ENCODE data around the gene MUCL1. TPM values are rescaled to one million over a fixed set of nuclear protein-coding genes. Genes with fewer than 3 reads are reported as not detected.

Gene MUCL1
- total and polyA plus RNA-seq, 4 donors = not detected

DNA sequence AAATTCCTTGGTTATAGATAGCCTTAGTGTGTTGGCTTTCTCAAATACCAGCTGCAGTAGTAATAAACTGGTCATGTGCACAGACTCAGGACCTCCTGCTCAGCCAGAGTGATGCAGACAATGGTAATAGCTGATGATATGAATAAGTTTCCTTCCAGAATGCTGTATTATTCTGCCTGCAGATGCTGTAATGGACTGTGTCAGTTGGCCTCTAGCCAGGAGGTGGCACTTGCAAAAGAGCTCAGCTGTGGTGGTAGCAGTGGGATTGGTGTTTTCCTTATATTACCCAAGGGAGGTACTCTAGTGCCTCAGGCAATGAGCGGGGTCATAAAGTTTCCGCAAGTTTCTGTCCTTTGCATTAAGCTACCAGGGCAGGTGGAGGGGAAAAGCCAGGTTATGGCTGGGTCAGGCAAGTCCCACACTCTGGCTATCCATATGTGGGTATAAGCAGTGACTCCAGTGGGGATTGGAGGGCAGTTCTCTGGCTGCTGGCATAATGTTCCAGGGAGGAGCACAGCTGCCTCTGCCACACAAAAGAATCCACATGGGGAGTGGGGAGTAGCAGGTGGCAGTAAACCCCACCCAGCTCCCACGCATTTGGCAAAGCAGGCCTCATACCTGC lies 14.0 kb upstream of the MUCL1 start (continued):
- TF ChIP-seq, protein P1, sequence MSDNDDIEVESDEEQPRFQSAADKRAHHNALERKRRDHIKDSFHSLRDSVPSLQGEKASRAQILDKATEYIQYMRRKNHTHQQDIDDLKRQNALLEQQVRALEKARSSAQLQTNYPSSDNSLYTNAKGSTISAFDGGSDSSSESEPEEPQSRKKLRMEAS (IDR thresholded peaks at IDR 0.05) = no peak
- no peak for TF ChIP-seq HNF4G (IDR thresholded peaks at IDR 0.05)

DNA sequence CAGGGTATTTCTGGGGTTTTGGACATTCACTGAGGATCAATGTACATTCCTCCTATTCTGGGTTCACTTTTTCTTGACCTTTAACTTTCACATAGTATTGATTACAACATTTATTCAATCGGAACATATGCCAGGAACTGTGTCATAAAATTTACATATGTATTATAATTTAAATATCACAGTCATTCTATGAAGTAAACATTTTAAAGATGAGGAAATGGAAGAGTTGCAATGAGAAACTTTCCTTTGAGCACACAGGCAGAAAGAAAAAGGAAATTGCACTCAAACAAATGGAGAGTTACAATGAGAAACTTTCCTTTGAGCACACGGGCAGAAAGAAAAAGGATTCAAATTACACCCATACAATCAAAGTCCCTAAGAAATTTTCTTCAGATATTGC lies 3.1 kb downstream of the MUCL1 start:
- Histone ChIP-seq H3K27me3 (ENCODE audit: control insufficient read depth in 4 of 4, insufficient read depth in 4 of 4, low read length in 3 of 4) (peaks cover 0 to 5% (median 0%) of the 10 kb centered on the region in 4 donors), H3K4me3 (ENCODE audit: low read depth in 1 of 3, low read length in 3 of 3) (no peak overlapping the region), H3K9ac (ENCODE audit: low read depth in 1 of 2, low read length in 2 of 2) (no peak overlapping the region), H3K36me3 (ENCODE audit: control insufficient read depth in 4 of 4, insufficient read depth in 3 of 4, low read depth in 1 of 4, low read length in 3 of 4) (no peaks in the 10 kb centered on the region), H3K27ac (ENCODE audit: low read depth in 1 of 2, low read length in 2 of 2) (no peak overlapping the region), H3K4me1 (ENCODE audit: control insufficient read depth in 4 of 4, insufficient read depth in 4 of 4, low read length in 3 of 4) (no peaks in the 10 kb centered on the region), H3K9me3 (ENCODE audit: control insufficient read depth in 4 of 4, low read length in 3 of 4) (no peaks in the 10 kb centered on the region)
- 46% methylated on average over 2 of the region's 2 CpGs for WGBS
- no peak for DNase-seq (ENCODE audit: low spot score)
- TF ChIP-seq EGR1 (IDR thresholded peaks at IDR 0.05; ENCODE audit: low read depth in 2 of 2) (no peak), RXRA (IDR thresholded peaks at IDR 0.05) (no peak), JUND (IDR thresholded peaks at IDR 0.05) (no peak), YY1 (IDR thresholded peaks at IDR 0.05) (no peak), FOXA2 (IDR thresholded peaks at IDR 0.05) (no peak), TAF1 (conservative IDR thresholded peaks at IDR 0.05) (no peak), FOXA1 (IDR thresholded peaks at IDR 0.05) (no peak), REST (IDR thresholded peaks at IDR 0.05) (no peak), NR2F2 (IDR thresholded peaks at IDR 0.05) (no peak), SP1 (IDR thresholded peaks at IDR 0.05) (no peak), HNF4A (conservative IDR thresholded peaks at IDR 0.05) (no peak), RAD21 (IDR thresholded peaks at IDR 0.05) (no peak), HNF4G (IDR thresholded peaks at IDR 0.05) (no peak)
- TF ChIP-seq, protein P1 (IDR thresholded peaks at IDR 0.05) = no peak
- TF ChIP-seq, protein P2, sequence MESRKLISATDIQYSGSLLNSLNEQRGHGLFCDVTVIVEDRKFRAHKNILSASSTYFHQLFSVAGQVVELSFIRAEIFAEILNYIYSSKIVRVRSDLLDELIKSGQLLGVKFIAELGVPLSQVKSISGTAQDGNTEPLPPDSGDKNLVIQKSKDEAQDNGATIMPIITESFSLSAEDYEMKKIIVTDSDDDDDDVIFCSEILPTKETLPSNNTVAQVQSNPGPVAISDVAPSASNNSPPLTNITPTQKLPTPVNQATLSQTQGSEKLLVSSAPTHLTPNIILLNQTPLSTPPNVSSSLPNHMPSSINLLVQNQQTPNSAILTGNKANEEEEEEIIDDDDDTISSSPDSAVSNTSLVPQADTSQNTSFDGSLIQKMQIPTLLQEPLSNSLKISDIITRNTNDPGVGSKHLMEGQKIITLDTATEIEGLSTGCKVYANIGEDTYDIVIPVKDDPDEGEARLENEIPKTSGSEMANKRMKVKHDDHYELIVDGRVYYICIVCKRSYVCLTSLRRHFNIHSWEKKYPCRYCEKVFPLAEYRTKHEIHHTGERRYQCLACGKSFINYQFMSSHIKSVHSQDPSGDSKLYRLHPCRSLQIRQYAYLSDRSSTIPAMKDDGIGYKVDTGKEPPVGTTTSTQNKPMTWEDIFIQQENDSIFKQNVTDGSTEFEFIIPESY (IDR thresholded peaks at IDR 0.05) = no peak
- TF ChIP-seq, protein P3, sequence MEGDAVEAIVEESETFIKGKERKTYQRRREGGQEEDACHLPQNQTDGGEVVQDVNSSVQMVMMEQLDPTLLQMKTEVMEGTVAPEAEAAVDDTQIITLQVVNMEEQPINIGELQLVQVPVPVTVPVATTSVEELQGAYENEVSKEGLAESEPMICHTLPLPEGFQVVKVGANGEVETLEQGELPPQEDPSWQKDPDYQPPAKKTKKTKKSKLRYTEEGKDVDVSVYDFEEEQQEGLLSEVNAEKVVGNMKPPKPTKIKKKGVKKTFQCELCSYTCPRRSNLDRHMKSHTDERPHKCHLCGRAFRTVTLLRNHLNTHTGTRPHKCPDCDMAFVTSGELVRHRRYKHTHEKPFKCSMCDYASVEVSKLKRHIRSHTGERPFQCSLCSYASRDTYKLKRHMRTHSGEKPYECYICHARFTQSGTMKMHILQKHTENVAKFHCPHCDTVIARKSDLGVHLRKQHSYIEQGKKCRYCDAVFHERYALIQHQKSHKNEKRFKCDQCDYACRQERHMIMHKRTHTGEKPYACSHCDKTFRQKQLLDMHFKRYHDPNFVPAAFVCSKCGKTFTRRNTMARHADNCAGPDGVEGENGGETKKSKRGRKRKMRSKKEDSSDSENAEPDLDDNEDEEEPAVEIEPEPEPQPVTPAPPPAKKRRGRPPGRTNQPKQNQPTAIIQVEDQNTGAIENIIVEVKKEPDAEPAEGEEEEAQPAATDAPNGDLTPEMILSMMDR (IDR thresholded peaks at IDR 0.05; ENCODE audit: low read depth, low read length, missing input control) = no peak

Data from liver (tissue), 9 donors.